K562 (cell line): ENCODE measurements around the gene HOXA5. TPM values are rescaled to one million over a fixed set of nuclear protein-coding genes. Genes with fewer than 3 reads are reported as not detected.

ENCODE experiments used
- ATAC-seq: fragments of 200-7000 bp; cut with Tn5 transposase; 3 replicates; pipeline ENCODE4 v1.9.1; 2020; ENCODE audit warnings: moderate library complexity
- BruUV-seq: library from RNA; stranded (reverse); fragments of 400-500 nt; replicated peaks from 2 replicates; lab custom pipeline; 2021; lab: Mats Ljungman, UMichigan
- CTCF ChIA-PET: fragments of 300-600 bp; formaldehyde crosslinking; extraction: SDS; loops from one replicate; lab custom pipeline; 2021; ENCODE audit warnings: low intra/inter-chr PET ratio; lab: Yijun Ruan, JAX
- POLR2A ChIA-PET: fragments of 300-600, 350-650 bp; sonication (Branson Sonifier 250); formaldehyde crosslinking; extraction: SDS; loops from one replicate; lab custom pipeline; 2021; ENCODE audit warnings: antibody characterized with exemption, inconsistent platforms; lab: Yijun Ruan, JAX
- DNase-seq, 4 experiments: peaks; one replicate each; pipeline versions ENCODE4 v3.0.0 to v3.0.0-alpha.2; 2011 to 2018; ENCODE audit warnings: low spot score in 3 of 4, mixed read lengths in 3 of 4; ENCODE audit errors: extremely low read depth in 1 of 4
- FAIRE-seq: peaks from 2 replicates; lab custom pipeline; 2011; peaks lifted over from hg19 to GRCh38; lab: Jason Lieb, UNC
- H2AFZ ChIP-seq: 2 replicates; pipeline ENCODE4 v1.6.0; 2011; ENCODE audit warnings: low read depth, low read length, control low read depth, inconsistent platforms
- H3K27ac ChIP-seq: fragments of 200-600 bp; 3 replicates; pipeline ENCODE4 v1.8.0; 2011; ENCODE audit warnings: low read depth, mild to moderate bottlenecking, control low read depth, inconsistent platforms, low read length, moderate library complexity, mixed read lengths; ENCODE audit errors: extremely low read depth
- H3K27me3 ChIP-seq, 2 experiments: fragments of 300-600 bp in 1 of 2; 2 replicates in 1 of 2; 3 replicates in 1 of 2; pipeline versions ENCODE4 v1.6.0 to v1.8.0; 2011; ENCODE audit warnings: inconsistent platforms in 2 of 2, low read length in 2 of 2, mild to moderate bottlenecking in 1 of 2, mixed read lengths in 1 of 2, moderate library complexity in 1 of 2; ENCODE audit not compliant: control insufficient read depth in 2 of 2, insufficient read depth in 2 of 2
- H3K36me3 ChIP-seq: fragments of 300-600 bp; 3 replicates; pipeline ENCODE4 v1.8.0; 2011; ENCODE audit warnings: mild to moderate bottlenecking, low read length, inconsistent platforms; ENCODE audit not compliant: control insufficient read depth, insufficient read depth
- H3K4me1 ChIP-seq, 2 experiments: fragments of 200-600 bp in 1 of 2; replicated peaks in 1 of 2; 2 replicates in 1 of 2; 3 replicates in 1 of 2; pipeline versions ENCODE4 v1.5.1 to v1.8.0; 2011; ENCODE audit warnings: inconsistent platforms in 2 of 2, low read length in 2 of 2, mild to moderate bottlenecking in 1 of 2, mixed read lengths in 1 of 2, moderate library complexity in 1 of 2; ENCODE audit not compliant: control insufficient read depth in 2 of 2, insufficient read depth in 2 of 2
- H3K4me2 ChIP-seq: 2 replicates; pipeline ENCODE4 v1.6.1; 2011; ENCODE audit warnings: low read length, control low read depth, inconsistent platforms, mixed read lengths; ENCODE audit not compliant: insufficient read depth
- H3K4me3 ChIP-seq: fragments of 200-600 bp; sonication (generic), shearing (Covaris generic); 2 replicates; pipeline ENCODE4 v1.5.1; 2016; ENCODE audit warnings: control low read depth, inconsistent platforms
- H3K79me2 ChIP-seq: fragments of 200-600 bp; 3 replicates; pipeline ENCODE4 v1.8.0; 2011; ENCODE audit warnings: low read length, inconsistent platforms; ENCODE audit not compliant: control insufficient read depth, insufficient read depth
- H3K9ac ChIP-seq, 2 experiments: 2 replicates each; pipeline versions ENCODE4 v1.6.0 to v1.6.1; 2011; ENCODE audit warnings: low read depth in 2 of 2, low read length in 2 of 2, control low read depth in 1 of 2, inconsistent platforms in 1 of 2, mild to moderate bottlenecking in 1 of 2, mixed read lengths in 1 of 2; ENCODE audit not compliant: insufficient read depth in 1 of 2
- H3K9me1 ChIP-seq: one replicate; pipeline ENCODE4 v1.6.0; 2011; ENCODE audit warnings: inconsistent platforms, mild to moderate bottlenecking, low read length, moderate library complexity; ENCODE audit not compliant: control insufficient read depth, insufficient read depth
- H3K9me3 ChIP-seq: replicated peaks from 2 replicates; pipeline ENCODE4 v1.5.1; 2011; ENCODE audit warnings: low read depth, low read length, inconsistent platforms; ENCODE audit not compliant: control insufficient read depth, insufficient read depth
- H4K20me1 ChIP-seq: replicated peaks from 2 replicates; pipeline ENCODE4 v1.6.1; 2011; ENCODE audit warnings: low read length, inconsistent platforms, mixed read lengths; ENCODE audit not compliant: control insufficient read depth, insufficient read depth
- GTF2F1 ChIP-seq: IDR thresholded peaks from 2 replicates; pipeline ENCODE4 v1.6.1; 2011; ENCODE audit warnings: low read depth, low read length, improper control_type of control experiment
- LCOR ChIP-seq: sonication (generic); formaldehyde crosslinking; IDR thresholded peaks from 2 replicates; pipeline ENCODE4 v1.8.0; 2022; ENCODE audit warnings: mild to moderate bottlenecking, missing genetic modification reagents
- MCM5 ChIP-seq: fragments of 450-650 bp; IDR thresholded peaks from 2 replicates; pipeline ENCODE4 v1.6.1; 2016; ENCODE audit warnings: low read depth
- MYC ChIP-seq, 2 experiments: fragments of 250-450 bp in 1 of 2; sonication (Bioruptor Pico) in 1 of 2; IDR thresholded peaks; 2 replicates each; pipeline versions ENCODE4 v1.5.1 to v1.6.1; 2012 to 2021; ENCODE audit warnings: low read depth in 2 of 2, borderline replicate concordance in 1 of 2, improper control_type of control experiment in 1 of 2, low read length in 1 of 2, mild to moderate bottlenecking in 1 of 2, moderate library complexity in 1 of 2
- RB1 ChIP-seq: fragments of 450-650 bp; IDR thresholded peaks from 2 replicates; pipeline ENCODE4 v1.6.1; 2017; ENCODE audit warnings: low read depth, mild to moderate bottlenecking
- THRAP3 ChIP-seq: fragments of 450-650 bp; IDR thresholded peaks from 2 replicates; pipeline ENCODE4 v1.6.1; 2016; ENCODE audit warnings: mild to moderate bottlenecking, inconsistent platforms, borderline replicate concordance
- ZC3H11A ChIP-seq: IDR thresholded peaks from 2 replicates; pipeline ENCODE4 v1.6.1; 2012; ENCODE audit warnings: low read depth, low read length, improper control_type of control experiment
- WGBS: fragments of 100-300 bp; shearing (Covaris generic); methylation state at CpG from one replicate; pipeline ENCODE4 v1.1.6; 2016; ENCODE audit warnings: low coverage, mixed read lengths; ENCODE audit not compliant: insufficient coverage; ENCODE audit errors: missing lambda C conversion rate; 5-methylcytosine and 5-hydroxymethylcytosine counted together
- in situ Hi-C: fragments of 300-500 bp; cut with MboI; formaldehyde crosslinking; loops from 4 replicates; pipeline ENCODE4 v1.15.0; 2018; ENCODE audit warnings: inconsistent platforms, mixed read lengths
- intact Hi-C: fragments of 100-400 bp; cut with micrococcal nuclease; formaldehyde crosslinking; loops from 2 replicates; pipeline ENCODE4 v1.14.2; 2022
- polyA plus RNA-seq, 8 experiments: library from polyadenylated mRNA; depleted of rRNA in 4 of 8; stranded (reverse) in 5 of 8; unstranded in 3 of 8; fragments of >200 nt; fragmentation: Nextera tagmentation in 2 of 8; fragmentation: Illumina TruSeq in 1 of 8; extraction: Ambion mirVana in 2 of 8; extraction: Trizol in 1 of 8; gene quantifications; 2 replicates each; pipeline versions ENCODE4 v1.2.1 to v1.2.3, GENCODE V29; 2011 to 2014; ENCODE audit warnings: inconsistent platforms in 1 of 8, missing spikeins in 1 of 8
- total RNA-seq, 7 experiments: library from RNA; depleted of rRNA in 6 of 7; stranded (reverse); fragments of >200 nt in 6 of 7; fragmentation: Illumina TruSeq in 2 of 7; extraction: Trizol in 2 of 7; gene quantifications; 2 replicates each; pipeline versions ENCODE4 v1.2.1 to v1.2.3, GENCODE V29; 2011 to 2021; ENCODE audit warnings: low replicate concordance in 1 of 7
- TF ChIP-seq, protein P1 (sequence below), 2 experiments: fragments of 450-650 bp in 1 of 2; sonication (generic) in 1 of 2; formaldehyde crosslinking in 1 of 2; IDR thresholded peaks; 2 replicates each; pipeline versions ENCODE4 v1.7.1 to v1.9.0; 2016 to 2022; ENCODE audit warnings: inconsistent platforms in 1 of 2, mild to moderate bottlenecking in 1 of 2, missing genetic modification reagents in 1 of 2

The HOXA5 gene
- total and polyA plus RNA-seq, 9 of the 15 experiments (the other 6 are each of a cell fraction or from before 2014, with no cell fraction given) = 0.13 TPM; not detected in 8

DNA sequence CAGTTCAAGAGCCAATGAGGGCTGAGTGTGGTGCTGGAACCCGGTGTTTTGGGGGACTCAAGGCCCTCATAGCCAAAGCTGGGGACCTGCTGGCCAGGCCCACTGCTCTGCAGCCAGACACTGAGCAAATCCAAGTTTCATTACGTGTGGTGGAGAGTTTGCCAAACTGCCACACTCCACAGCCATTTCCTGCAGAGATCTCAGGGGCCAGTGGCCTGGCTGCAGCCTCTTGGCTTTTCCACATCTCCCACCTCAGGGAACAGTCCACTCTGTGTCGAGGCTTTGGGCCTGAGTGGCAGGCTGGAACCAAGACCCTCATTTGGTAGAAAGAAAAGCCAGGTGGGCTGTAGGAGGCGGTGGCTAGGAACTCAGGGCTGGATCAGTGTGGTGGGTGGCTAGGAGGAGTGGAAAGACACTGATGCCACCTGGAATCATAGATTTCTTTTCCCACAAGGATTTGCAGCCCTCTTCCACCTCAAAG is 38.4 kb upstream of the HOXA5 start (continued):
- TF ChIP-seq MYC (IDR thresholded peaks at IDR 0.05; ENCODE audit: low read depth, low read length) (no peak), MYC (CRISPR knock-in tag; IDR thresholded peaks at IDR 0.05; ENCODE audit: borderline replicate concordance, low read depth) (no peak), ZC3H11A (no peak)

DNA sequence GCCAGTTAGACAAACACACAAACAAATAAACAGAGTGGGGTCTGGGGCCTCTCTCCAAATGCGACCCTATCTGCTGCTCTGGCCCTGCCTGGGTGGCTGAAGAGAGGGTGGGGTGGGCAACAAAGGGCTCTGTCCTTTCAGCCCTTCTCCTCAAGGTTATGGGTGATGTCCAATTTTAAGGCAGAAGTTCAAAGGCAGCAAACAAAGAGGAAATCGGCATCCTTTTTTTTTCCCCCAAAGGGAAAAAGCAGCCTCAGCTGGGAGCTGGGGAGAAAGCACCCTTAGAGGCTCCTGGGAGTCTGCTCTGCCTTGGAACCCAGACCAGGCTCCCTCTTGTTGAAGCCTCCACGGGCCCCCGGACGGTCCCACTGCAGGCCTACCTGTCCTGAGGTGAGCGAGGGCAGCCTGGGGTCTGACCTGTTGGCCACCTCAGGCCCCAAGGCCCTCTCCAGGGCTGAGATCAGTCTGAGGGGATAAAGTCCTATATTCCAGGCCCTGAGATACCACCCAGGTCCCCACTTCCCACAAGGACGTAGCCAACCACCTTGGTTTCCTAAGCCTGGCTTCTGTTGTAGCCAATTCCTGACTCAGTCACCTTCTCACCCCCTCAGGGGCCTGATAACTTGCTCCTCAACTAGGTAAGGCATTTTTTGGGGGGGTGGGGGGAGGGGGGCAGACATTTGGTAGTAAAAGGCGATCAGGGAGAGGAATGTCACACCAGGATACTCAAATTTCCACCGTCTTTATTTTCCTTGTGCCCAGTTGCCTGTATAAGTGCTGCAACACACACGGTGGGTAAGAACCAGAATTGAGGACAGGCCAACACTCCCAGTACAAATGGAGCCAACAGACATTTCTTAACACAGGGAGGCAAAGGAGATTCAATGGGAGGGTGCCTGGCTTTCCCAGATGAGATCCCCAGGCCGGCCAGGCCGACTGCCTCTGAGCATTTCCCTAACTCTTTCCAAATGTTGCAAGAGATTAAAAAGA is 37.2 kb upstream of the HOXA5 start:
- FAIRE-seq (no peak), ATAC-seq (no peak), DNase-seq (no peak)
- peaks cover 42 to 78% of the 10 kb centered on the region in 2 experiments for H3K27me3 ChIP-seq
- ChIA-PET POLR2A (no interaction called here), CTCF (no interaction called here)
- in situ Hi-C loops = no loop called here
- no peak overlapping the region for H2AFZ ChIP-seq
- WGBS = under 1% methylated on average over 11 of the region's 12 CpGs
- no peak overlapping the region for H3K4me3 ChIP-seq
- no peak overlapping the region for H3K9ac ChIP-seq
- no peaks in the 10 kb centered on the region for H3K9me1 ChIP-seq
- H3K4me1 ChIP-seq = peaks cover 0 to 24% of the 10 kb centered on the region in 2 experiments; a peak in 2 of 5 replicates
- intact Hi-C loops = no loop called here
- no peak overlapping the region for H3K27ac ChIP-seq
- no peak overlapping the region for H3K4me2 ChIP-seq
- no peaks in the 10 kb centered on the region for H3K36me3 ChIP-seq
- no peaks in the 10 kb centered on the region for H4K20me1 ChIP-seq
- BruUV-seq = no TSS peak
- H3K9me3 ChIP-seq = no peaks in the 10 kb centered on the region; the same call in 1 of the 2 replicates
- H3K79me2 ChIP-seq = no peaks in the 10 kb centered on the region
- TF ChIP-seq, protein P1, sequence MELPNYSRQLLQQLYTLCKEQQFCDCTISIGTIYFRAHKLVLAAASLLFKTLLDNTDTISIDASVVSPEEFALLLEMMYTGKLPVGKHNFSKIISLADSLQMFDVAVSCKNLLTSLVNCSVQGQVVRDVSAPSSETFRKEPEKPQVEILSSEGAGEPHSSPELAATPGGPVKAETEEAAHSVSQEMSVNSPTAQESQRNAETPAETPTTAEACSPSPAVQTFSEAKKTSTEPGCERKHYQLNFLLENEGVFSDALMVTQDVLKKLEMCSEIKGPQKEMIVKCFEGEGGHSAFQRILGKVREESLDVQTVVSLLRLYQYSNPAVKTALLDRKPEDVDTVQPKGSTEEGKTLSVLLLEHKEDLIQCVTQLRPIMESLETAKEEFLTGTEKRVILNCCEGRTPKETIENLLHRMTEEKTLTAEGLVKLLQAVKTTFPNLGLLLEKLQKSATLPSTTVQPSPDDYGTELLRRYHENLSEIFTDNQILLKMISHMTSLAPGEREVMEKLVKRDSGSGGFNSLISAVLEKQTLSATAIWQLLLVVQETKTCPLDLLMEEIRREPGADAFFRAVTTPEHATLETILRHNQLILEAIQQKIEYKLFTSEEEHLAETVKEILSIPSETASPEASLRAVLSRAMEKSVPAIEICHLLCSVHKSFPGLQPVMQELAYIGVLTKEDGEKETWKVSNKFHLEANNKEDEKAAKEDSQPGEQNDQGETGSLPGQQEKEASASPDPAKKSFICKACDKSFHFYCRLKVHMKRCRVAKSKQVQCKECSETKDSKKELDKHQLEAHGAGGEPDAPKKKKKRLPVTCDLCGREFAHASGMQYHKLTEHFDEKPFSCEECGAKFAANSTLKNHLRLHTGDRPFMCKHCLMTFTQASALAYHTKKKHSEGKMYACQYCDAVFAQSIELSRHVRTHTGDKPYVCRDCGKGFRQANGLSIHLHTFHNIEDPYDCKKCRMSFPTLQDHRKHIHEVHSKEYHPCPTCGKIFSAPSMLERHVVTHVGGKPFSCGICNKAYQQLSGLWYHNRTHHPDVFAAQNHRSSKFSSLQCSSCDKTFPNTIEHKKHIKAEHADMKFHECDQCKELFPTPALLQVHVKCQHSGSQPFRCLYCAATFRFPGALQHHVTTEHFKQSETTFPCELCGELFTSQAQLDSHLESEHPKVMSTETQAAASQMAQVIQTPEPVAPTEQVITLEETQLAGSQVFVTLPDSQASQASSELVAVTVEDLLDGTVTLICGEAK (IDR thresholded peaks at IDR 0.05) = no peak
- TF ChIP-seq, protein P1 (CRISPR knock-in tag; IDR thresholded peaks at IDR 0.05) = no peak
- no peak for TF ChIP-seq GTF2F1
- no peak for TF ChIP-seq LCOR
- no peak for TF ChIP-seq MCM5
- no peak for TF ChIP-seq THRAP3
- no peak for TF ChIP-seq RB1
